HG03039 (cell line): Measurements from ENCODE around the gene MAN2A1.

Source experiments
- ATAC-seq: cut with Tn5 transposase; IDR thresholded peaks from one replicate; pipeline ENCODE4 v1.9.1; 2021; ENCODE audit warnings: mild to moderate bottlenecking, moderate library complexity; ENCODE audit not compliant: unreplicated experiment

MAN2A1 gene

GRCh38 chr5:109899163-109899535 is 209.4 kb downstream of the MAN2A1 start:
- ATAC-seq = no peak

- no peak for ATAC-seq
These were observed 210.7 kb downstream of the MAN2A1 start for GRCh38 chr5:109900461-109900860.

DNA sequence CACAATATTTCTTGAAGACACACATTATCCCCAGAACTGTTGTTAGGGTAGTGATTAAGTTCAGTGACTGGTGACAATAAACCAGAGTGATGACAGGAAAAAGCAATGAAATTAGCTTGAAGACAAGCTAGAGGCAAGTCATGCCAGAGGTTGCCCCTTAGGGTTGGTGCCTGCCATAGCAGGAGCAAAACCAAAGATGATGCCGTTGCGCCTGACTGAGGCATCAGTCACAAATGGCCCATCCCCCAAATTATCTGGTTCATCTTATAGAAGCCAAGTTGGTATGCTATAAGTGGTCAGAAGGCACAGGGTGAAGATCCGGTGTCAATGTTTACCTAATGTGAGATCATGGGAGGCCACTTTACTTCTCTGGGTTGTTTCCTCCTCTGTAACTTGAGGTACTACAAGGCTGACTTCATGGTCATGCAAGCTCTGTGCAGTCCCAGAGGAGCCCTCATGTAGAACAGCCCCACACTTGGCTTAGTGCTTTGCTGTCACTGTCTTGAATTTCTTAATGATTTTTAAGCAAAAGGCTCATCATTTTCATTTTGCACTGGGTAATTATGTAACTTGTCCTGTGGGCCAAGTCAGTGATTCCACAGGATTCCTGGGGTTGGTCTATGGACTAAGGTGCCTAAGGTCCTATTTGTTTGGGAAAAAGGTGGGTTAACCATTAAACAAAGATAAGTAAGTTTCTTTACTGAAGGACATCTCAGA is 211.3 kb downstream of the MAN2A1 start:
- no peak for ATAC-seq

DNA sequence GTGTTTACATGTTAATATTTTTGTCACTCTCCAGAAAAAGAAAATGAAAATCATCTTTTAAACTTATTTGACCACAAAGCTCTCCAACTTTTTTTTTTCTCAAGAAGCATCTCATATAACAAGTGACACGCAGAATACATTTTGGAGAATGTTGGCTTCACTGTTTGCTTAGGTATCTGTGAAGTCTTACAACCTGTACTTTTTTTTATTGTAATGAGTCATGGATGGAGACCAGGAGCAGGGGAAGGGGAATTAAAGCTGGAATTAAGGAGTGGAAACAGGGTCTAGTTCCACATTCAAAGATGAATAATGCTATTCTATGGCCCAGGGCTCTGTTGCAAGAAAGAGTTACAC is 211.9 kb downstream of the MAN2A1 start:
- no peak for ATAC-seq

GRCh38 chr5:109903061-109903460 is 213.3 kb downstream of the MAN2A1 start:
- ATAC-seq = no peak

- no peak for ATAC-seq
These were observed 216.2 kb downstream of the MAN2A1 start for GRCh38 chr5:109905906-109906305.

DNA sequence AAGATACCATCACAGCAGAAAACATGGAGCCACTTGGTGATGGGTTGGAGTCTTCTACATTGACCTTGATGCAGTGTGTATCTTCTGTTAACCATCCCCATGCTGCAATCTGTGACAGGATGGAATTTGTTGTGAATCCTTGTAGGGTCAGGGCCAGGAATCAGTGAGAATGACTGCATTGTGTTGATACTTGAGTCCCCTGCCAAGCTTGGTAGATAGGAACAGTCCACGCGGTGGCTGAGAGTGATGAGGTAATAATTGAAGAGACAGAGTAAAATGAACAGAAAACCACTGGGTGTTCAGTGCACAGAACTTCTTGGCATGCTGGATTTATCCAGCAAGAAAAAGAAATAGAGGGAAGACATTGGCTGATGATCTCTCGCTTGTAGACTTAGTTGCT is 217.5 kb downstream of the MAN2A1 start:
- no peak for ATAC-seq

DNA sequence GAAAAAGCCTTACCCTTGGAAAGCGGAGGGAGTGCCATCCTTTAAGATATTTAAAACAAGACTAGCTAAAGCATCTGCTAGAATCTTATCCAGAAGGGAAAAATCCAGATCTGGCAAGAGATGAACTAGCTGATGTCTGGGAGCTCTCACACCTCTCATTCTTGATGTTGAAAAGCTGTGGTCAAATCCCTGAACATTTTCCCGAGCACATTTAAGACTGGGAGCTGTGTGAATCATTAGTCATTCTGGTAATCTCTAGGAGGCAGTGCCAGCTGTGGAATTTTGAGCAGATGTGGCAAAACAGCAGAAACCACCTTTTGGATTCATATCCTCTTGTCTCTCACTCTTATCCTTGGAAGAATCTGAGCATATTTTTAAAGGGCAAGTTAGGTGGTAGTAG is 218.0 kb downstream of the MAN2A1 start:
- no peak for ATAC-seq

GRCh38 chr5:109908366-109908765 is 218.6 kb downstream of the MAN2A1 start:
- ATAC-seq = no peak

DNA sequence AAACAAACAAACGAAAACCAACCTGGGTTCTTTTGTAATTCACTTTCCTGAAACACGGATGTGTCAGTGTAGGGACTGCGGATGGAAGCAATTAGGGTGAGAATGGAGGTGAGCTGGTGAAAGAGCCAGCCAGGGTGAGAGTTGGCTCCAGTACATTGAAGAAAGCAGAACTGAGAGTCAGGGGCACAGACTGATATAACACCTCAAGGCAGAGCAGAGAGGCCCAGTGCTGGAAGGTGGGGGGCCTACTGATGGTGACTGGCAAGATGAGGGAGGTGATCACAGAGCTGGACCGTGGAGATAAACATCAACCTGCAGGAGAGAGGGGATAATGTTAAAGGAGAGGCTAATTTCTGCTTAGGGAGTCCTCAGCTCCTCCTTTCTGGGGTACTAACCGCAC is 221.1 kb downstream of the MAN2A1 start:
- ATAC-seq = no peak

- ATAC-seq = no peak
These were observed 222.0 kb downstream of the MAN2A1 start for GRCh38 chr5:109911731-109912130.

GRCh38 chr5:109914906-109915305 is 225.2 kb downstream of the MAN2A1 start:
- ATAC-seq = no peak

- ATAC-seq = no peak
These were observed 226.9 kb downstream of the MAN2A1 start for GRCh38 chr5:109916481-109917153.
